Activated CD4-positive, alpha-beta T cell treated with anti-CD3 and anti-CD28 coated beads for 48 hours (primary cell): Measurements from ENCODE around the gene FLVCR1.

Experiments
- DNase-seq: peaks from one replicate; pipeline ENCODE4 v3.0.0-alpha.2; 2020

The FLVCR1 gene

GRCh38 chr1:212916481-212917133, 58.5 kb downstream of the FLVCR1 start:
- peak; percentile 8 for DNase-seq

- no peak for DNase-seq
Observed at GRCh38 chr1:212917134-212917485, 59.0 kb downstream of the FLVCR1 start.

GRCh38 chr1:212917858-212918257, 59.8 kb downstream of the FLVCR1 start:
- no peak for DNase-seq

- no peak for DNase-seq
Observed at GRCh38 chr1:212918824-212919223, 60.7 kb downstream of the FLVCR1 start.

GRCh38 chr1:212920246-212920645, 62.2 kb downstream of the FLVCR1 start:
- DNase-seq, result no peak

- DNase-seq, result no peak
Observed at GRCh38 chr1:212920896-212921295, 62.8 kb downstream of the FLVCR1 start.

- DNase-seq, result no peak
Observed at GRCh38 chr1:212922016-212922415, 63.9 kb downstream of the FLVCR1 start.

- DNase-seq, result no peak
Observed at GRCh38 chr1:212926372-212926771, 68.3 kb downstream of the FLVCR1 start.

- no peak for DNase-seq
Observed at GRCh38 chr1:212928323-212929291, 70.5 kb downstream of the FLVCR1 start.

- no peak for DNase-seq
Observed at GRCh38 chr1:212930986-212931678, 73.1 kb downstream of the FLVCR1 start.

- DNase-seq, result no peak
Observed at GRCh38 chr1:212933815-212934471, 75.9 kb downstream of the FLVCR1 start.

- DNase-seq, result no peak
Observed at GRCh38 chr1:212935387-212935981, 77.4 kb downstream of the FLVCR1 start.

- DNase-seq, result no peak
Observed at GRCh38 chr1:212937034-212937433, 79.0 kb downstream of the FLVCR1 start.

GRCh38 chr1:212938846-212939245, 80.8 kb downstream of the FLVCR1 start:
- DNase-seq, result no peak

- DNase-seq, result no peak
Observed at GRCh38 chr1:212941452-212941851, 83.4 kb downstream of the FLVCR1 start.

- no peak for DNase-seq
Observed at GRCh38 chr1:212942679-212943392, 84.8 kb downstream of the FLVCR1 start.

GRCh38 chr1:212943393-212943710, 85.3 kb downstream of the FLVCR1 start:
- DNase-seq, result no peak

- DNase-seq, result no peak
Observed at GRCh38 chr1:212944229-212944901, 86.3 kb downstream of the FLVCR1 start.

- no peak for DNase-seq
Observed at GRCh38 chr1:212945056-212945455, 87.0 kb downstream of the FLVCR1 start.

- DNase-seq, result no peak
Observed at GRCh38 chr1:212945463-212946160, 87.5 kb downstream of the FLVCR1 start.

GRCh38 chr1:212946872-212947271, 88.8 kb downstream of the FLVCR1 start:
- no peak for DNase-seq
